Fibroblast of gingiva (primary cell): ENCODE measurements around the gene EXOC4.
"Not testable (repeated sequence)": the region's sequence is repeated elsewhere in the genome, so short reads cannot be mapped to it uniquely, and the experiment has no call there.

Experiments used
- DNase-seq: peaks from one replicate; pipeline ENCODE4 v3.0.0-alpha.2; 2011; ENCODE audit warnings: low read depth

The EXOC4 gene

GRCh38 chr7:133751079-133751478 is 498.2 kb downstream of the EXOC4 start:
- no peak for DNase-seq

GRCh38 chr7:133753513-133753912 is 500.6 kb downstream of the EXOC4 start:
- no peak for DNase-seq

GRCh38 chr7:133754708-133755107 is 501.8 kb downstream of the EXOC4 start:
- no peak for DNase-seq

- no peak for DNase-seq
Measured at GRCh38 chr7:133755901-133756300, 503.0 kb downstream of the EXOC4 start.

GRCh38 chr7:133761443-133761842 is 508.6 kb downstream of the EXOC4 start:
- no peak for DNase-seq

GRCh38 chr7:133763076-133763640 is 510.3 kb downstream of the EXOC4 start:
- peak; percentile 27 for DNase-seq

GRCh38 chr7:133769668-133770067 is 516.8 kb downstream of the EXOC4 start:
- no peak for DNase-seq

GRCh38 chr7:133770863-133771492 is 518.1 kb downstream of the EXOC4 start:
- DNase-seq, result peak; percentile 4

- no peak for DNase-seq
Measured at GRCh38 chr7:133771788-133772419, 519.0 kb downstream of the EXOC4 start.

GRCh38 chr7:133773601-133774000 is 520.7 kb downstream of the EXOC4 start:
- DNase-seq, result no peak

GRCh38 chr7:133775201-133775600 is 522.3 kb downstream of the EXOC4 start:
- DNase-seq, result no peak

GRCh38 chr7:133776266-133776665 is 523.4 kb downstream of the EXOC4 start:
- DNase-seq, result no peak

GRCh38 chr7:133777701-133778100 is 524.8 kb downstream of the EXOC4 start:
- no peak for DNase-seq

- DNase-seq, result no peak
Measured at GRCh38 chr7:133778472-133778871, 525.6 kb downstream of the EXOC4 start.

- DNase-seq, result not testable (repeated sequence)
Measured at GRCh38 chr7:133779538-133779937, 526.7 kb downstream of the EXOC4 start.

GRCh38 chr7:133780912-133781311 is 528.0 kb downstream of the EXOC4 start:
- DNase-seq, result no peak

GRCh38 chr7:133781486-133782090 is 528.7 kb downstream of the EXOC4 start:
- DNase-seq, result no peak

GRCh38 chr7:133782470-133782869 is 529.6 kb downstream of the EXOC4 start:
- DNase-seq, result no peak

GRCh38 chr7:133783276-133783675 is 530.4 kb downstream of the EXOC4 start:
- DNase-seq, result peak; percentile 9

- no peak for DNase-seq
Measured at GRCh38 chr7:133784486-133785001, 531.7 kb downstream of the EXOC4 start.

- DNase-seq, result no peak
Measured at GRCh38 chr7:133786401-133786937, 533.6 kb downstream of the EXOC4 start.

- DNase-seq, result no peak
Measured at GRCh38 chr7:133789974-133790373, 537.1 kb downstream of the EXOC4 start.

GRCh38 chr7:133790911-133791310 is 538.0 kb downstream of the EXOC4 start:
- DNase-seq, result no peak
